MCF 10A (cell line): ENCODE measurements around the gene SGK1. TPM values are rescaled to one million over a fixed set of nuclear protein-coding genes. Genes with fewer than 3 reads are reported as not detected.
"Not testable (repeated sequence)": the region's sequence is repeated elsewhere in the genome, so short reads cannot be mapped to it uniquely, and the experiment has no call there.

Source experiments
- BruUV-seq: library from RNA; stranded (reverse); fragments of 400-500 nt; replicated peaks from 2 replicates; lab custom pipeline; 2021; lab: Mats Ljungman, UMichigan
- CTCF ChIA-PET: fragments of 300-600 bp; sonication (Branson Sonifier 250); formaldehyde crosslinking; extraction: SDS; loops from one replicate; lab custom pipeline; 2021; ENCODE audit warnings: antibody characterized with exemption, inconsistent platforms; lab: Yijun Ruan, JAX
- POLR2A ChIA-PET: fragments of 300-600, 350-650 bp; sonication (Branson Sonifier 250); formaldehyde crosslinking; extraction: SDS; loops from one replicate; lab custom pipeline; 2020; ENCODE audit warnings: antibody characterized with exemption, inconsistent platforms; lab: Yijun Ruan, JAX
- DNase-seq: peaks from one replicate; pipeline ENCODE4 v3.0.0-alpha.2; 2018; ENCODE audit not compliant: unreplicated experiment
- H3K27ac Mint-ChIP-seq: one replicate; pipeline ENCODE4 v1.8.0; 2022; ENCODE audit warnings: mild to moderate bottlenecking, low read depth, mixed read lengths; ENCODE audit not compliant: unreplicated experiment
- H3K27me3 Mint-ChIP-seq: one replicate; pipeline ENCODE4 v1.8.0; 2022; ENCODE audit warnings: mixed read lengths; ENCODE audit not compliant: insufficient read depth, unreplicated experiment
- H3K36me3 Mint-ChIP-seq: one replicate; pipeline ENCODE4 v1.8.0; 2022; ENCODE audit warnings: mild to moderate bottlenecking, moderate library complexity, mixed read lengths; ENCODE audit not compliant: insufficient read depth, unreplicated experiment
- H3K4me1 Mint-ChIP-seq: one replicate; pipeline ENCODE4 v1.8.0; 2022; ENCODE audit warnings: mixed read lengths; ENCODE audit not compliant: insufficient read depth, unreplicated experiment
- H3K4me3 Mint-ChIP-seq: one replicate; pipeline ENCODE4 v1.8.0; 2022; ENCODE audit warnings: mild to moderate bottlenecking, moderate library complexity, mixed read lengths; ENCODE audit not compliant: unreplicated experiment
- H3K9me3 Mint-ChIP-seq: one replicate; pipeline ENCODE4 v1.8.0; 2022; ENCODE audit warnings: mixed read lengths; ENCODE audit not compliant: unreplicated experiment
- intact Hi-C: fragments of 100-400 bp; cut with micrococcal nuclease; formaldehyde crosslinking; loops from 2 replicates; pipeline ENCODE4 v1.14.1; 2022
- total RNA-seq: library from RNA; stranded (reverse); gene quantifications from 2 replicates; pipeline ENCODE4 v1.2.3, GENCODE V29; 2022
- TF ChIP-seq, protein P1 (sequence below): fragments of 200-600 bp; IDR thresholded peaks from one replicate; pipeline ENCODE4 v1.8.0; 2022; ENCODE audit warnings: antibody characterized with exemption, mild to moderate bottlenecking; ENCODE audit not compliant: unreplicated experiment

Gene SGK1
- total RNA-seq, 1 experiment from 2014 or later, result 30.8 TPM

DNA sequence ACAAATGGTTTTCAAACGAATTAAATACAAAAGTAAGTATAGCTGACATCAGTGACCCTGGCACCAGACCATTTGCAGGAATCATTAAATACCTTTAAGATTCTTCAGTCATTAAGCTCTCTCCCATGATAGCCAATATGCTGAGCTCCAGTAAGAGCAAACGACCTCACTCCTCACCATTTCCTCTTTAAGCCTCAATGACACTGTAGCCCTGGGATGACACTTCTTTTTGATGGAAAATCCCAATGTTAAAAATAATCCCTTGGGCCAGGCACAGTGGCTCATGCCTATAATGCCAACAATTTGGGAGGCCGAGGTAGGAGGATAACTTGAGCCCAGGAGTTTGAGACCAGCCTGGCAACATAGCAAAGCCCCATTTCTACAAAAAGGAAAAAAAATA, 3.3 kb upstream of the SGK1 start:
- H3K4me3 Mint-ChIP-seq, result no peak overlapping the region
- H3K27me3 Mint-ChIP-seq, result no peaks in the 10 kb centered on the region
- BruUV-seq, result no TSS peak
- CTCF ChIA-PET, result interaction anchor here (0.7 kb wide), 2 partner anchors 23 to 122 kb away, joined by 3 read pairs; no protein-coding TSS in a partner anchor
- H3K4me1 Mint-ChIP-seq, result no peaks in the 10 kb centered on the region
- DNase-seq, result no peak
- peaks cover 9% of the 10 kb centered on the region for H3K9me3 Mint-ChIP-seq
- POLR2A ChIA-PET, result interaction anchor here (0.7 kb wide), 1 partner anchor 421 kb away, joined by 3 read pairs; no protein-coding TSS in a partner anchor
- intact Hi-C loops, result no loop called here
- TF ChIP-seq, protein P1, sequence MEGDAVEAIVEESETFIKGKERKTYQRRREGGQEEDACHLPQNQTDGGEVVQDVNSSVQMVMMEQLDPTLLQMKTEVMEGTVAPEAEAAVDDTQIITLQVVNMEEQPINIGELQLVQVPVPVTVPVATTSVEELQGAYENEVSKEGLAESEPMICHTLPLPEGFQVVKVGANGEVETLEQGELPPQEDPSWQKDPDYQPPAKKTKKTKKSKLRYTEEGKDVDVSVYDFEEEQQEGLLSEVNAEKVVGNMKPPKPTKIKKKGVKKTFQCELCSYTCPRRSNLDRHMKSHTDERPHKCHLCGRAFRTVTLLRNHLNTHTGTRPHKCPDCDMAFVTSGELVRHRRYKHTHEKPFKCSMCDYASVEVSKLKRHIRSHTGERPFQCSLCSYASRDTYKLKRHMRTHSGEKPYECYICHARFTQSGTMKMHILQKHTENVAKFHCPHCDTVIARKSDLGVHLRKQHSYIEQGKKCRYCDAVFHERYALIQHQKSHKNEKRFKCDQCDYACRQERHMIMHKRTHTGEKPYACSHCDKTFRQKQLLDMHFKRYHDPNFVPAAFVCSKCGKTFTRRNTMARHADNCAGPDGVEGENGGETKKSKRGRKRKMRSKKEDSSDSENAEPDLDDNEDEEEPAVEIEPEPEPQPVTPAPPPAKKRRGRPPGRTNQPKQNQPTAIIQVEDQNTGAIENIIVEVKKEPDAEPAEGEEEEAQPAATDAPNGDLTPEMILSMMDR, result no peak
- H3K36me3 Mint-ChIP-seq, result no peaks in the 10 kb centered on the region
- no peak overlapping the region for H3K27ac Mint-ChIP-seq

DNA sequence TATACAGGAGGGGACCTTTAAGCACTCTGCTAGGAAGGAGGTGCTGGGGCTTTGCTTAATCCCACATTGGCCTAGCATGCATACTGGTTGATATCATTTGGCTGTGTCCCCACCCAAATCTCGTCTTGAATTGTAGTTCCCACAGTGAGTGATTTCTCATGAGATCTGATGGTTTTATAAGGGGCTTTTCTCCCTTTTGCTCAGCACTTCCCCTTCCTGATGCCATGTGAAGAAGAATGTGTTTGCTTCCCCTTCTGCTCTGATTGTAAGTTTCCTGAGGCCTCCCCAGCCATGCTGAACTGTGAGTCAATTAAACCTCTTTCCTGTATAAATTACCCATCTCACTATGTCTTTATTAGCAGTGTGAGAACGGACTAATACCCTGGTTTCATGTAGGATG, 1.8 kb upstream of the SGK1 start:
- H3K36me3 Mint-ChIP-seq, H3K27me3 Mint-ChIP-seq, intact Hi-C loops, BruUV-seq, DNase-seq, H3K27ac Mint-ChIP-seq, H3K4me3 Mint-ChIP-seq, CTCF ChIA-PET, POLR2A ChIA-PET, H3K9me3 Mint-ChIP-seq, H3K4me1 Mint-ChIP-seq: not testable (repeated sequence)

GRCh38 chr6:134318974-134319281, 1.0 kb upstream of the SGK1 start:
- no peaks in the 10 kb centered on the region for H3K36me3 Mint-ChIP-seq
- no peak overlapping the region for H3K4me3 Mint-ChIP-seq
- POLR2A ChIA-PET, result interaction anchor here (0.5 to 0.7 kb wide), 3 partner anchors 7 to 25 kb away, joined by 3 read pairs; no protein-coding TSS in a partner anchor
- intact Hi-C loops, result no loop called here
- no peaks in the 10 kb centered on the region for H3K27me3 Mint-ChIP-seq
- no peak for DNase-seq
- H3K9me3 Mint-ChIP-seq, result no peaks in the 10 kb centered on the region
- H3K27ac Mint-ChIP-seq, result no peak overlapping the region
- TF ChIP-seq, protein P1, result no peak
- CTCF ChIA-PET, result no interaction called here
- H3K4me1 Mint-ChIP-seq, result no peaks in the 10 kb centered on the region
- no TSS peak for BruUV-seq

GRCh38 chr6:134318236-134318973, 493 bp upstream of the SGK1 start:
- POLR2A ChIA-PET, result interaction anchor here (0.5 to 1.2 kb wide), 5 partner anchors 8 to 195 kb away, joined by 3 read pairs; no protein-coding TSS in a partner anchor
- Mint-ChIP-seq H3K4me3 (peak overlapping the region; percentile 67), H3K27ac (no peak overlapping the region), H3K36me3 (no peaks in the 10 kb centered on the region), H3K27me3 (no peaks in the 10 kb centered on the region), H3K4me1 (no peaks in the 10 kb centered on the region), H3K9me3 (no peaks in the 10 kb centered on the region)
- intact Hi-C loops, result no loop called here
- TF ChIP-seq, protein P1, result no peak
- DNase-seq, result no peak
- CTCF ChIA-PET, result interaction anchor here (0.6 to 1.5 kb wide), 4 partner anchors 141 to 540 kb away, joined by 3 to 6 read pairs (median 3); no protein-coding TSS in a partner anchor
- BruUV-seq, result no TSS peak
